HG02759 (cell line): ENCODE data around the gene MCOLN2.
"Not testable (repeated sequence)": the region's sequence is repeated elsewhere in the genome, so short reads cannot be mapped to it uniquely, and the experiment has no call there.

Source experiments
- ATAC-seq: cut with Tn5 transposase; IDR thresholded peaks from one replicate; pipeline ENCODE4 v1.9.1; 2021; ENCODE audit warnings: mild to moderate bottlenecking, moderate library complexity; ENCODE audit not compliant: unreplicated experiment

The MCOLN2 gene

DNA sequence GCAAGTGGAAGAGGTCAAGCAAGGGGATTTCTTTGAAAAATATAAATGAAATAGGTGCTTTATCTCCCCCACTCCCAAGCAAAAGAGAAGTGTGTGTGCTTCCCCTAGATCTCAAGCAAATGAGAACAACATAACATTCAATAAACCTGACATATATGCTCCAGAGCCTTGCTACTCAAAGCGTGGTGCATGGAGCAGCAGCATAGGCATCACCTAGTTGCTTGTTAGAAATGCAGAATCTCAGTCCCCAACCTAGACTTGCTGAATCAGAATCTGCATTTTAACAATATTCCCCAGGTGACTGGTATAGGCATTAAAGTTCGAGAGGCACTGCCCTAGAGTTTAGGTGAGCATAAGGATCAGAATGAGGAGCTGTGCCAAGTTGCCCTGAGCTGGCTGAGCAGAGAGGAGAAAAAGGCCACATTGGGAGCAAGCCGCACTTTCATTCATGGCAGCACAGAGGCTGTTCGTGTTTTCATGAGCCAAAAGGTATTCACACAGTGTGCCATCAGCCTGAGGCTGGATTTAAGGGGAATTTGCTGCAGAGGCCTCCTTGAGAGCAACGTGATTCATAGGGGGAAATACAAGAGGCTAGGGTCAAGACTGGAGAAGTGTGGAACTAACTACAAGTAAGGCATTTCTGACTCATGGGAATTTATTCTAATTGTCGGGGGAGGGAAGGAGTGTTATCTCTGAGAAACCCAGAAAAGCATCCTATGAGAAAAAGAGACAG, 89.7 kb downstream of the MCOLN2 start:
- no peak for ATAC-seq

DNA sequence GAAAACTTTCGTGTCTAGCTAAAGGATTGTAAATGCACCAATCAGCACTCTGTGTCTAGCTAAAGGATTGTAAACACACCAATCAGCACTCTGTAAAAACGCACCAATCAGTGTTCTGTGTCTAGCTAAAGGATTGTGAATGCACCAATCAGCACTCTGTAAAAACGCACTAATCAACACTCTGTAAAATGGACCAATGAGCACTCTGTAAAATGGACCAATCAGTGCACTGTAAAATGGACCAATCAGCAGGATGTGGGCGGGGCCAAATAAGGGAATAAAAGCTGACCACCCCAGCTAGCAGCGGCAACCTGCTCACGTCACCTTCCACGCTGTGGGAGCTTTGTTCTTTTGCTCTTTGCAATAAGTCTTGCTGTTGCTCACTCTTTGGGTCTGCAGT, 94.2 kb downstream of the MCOLN2 start:
- not testable (repeated sequence) for ATAC-seq

DNA sequence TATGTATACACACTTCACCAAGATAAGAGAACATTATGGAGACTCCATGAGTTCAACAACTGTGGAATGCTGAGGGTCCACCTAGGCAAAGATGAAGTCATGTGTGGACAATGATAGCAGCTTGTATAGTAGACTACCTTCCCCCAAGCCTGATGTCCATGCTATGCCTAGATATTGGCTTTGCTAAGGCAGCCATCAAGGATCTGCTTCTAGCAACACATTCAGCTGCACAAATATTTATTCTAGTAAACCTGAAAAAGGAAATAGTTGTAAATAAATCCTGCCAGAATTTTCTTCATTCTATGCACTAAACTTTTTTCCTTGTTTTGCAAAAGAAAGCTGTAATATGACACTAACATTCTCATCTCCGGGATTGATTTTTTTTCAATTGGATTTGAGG, 96.9 kb downstream of the MCOLN2 start:
- ATAC-seq = no peak

DNA sequence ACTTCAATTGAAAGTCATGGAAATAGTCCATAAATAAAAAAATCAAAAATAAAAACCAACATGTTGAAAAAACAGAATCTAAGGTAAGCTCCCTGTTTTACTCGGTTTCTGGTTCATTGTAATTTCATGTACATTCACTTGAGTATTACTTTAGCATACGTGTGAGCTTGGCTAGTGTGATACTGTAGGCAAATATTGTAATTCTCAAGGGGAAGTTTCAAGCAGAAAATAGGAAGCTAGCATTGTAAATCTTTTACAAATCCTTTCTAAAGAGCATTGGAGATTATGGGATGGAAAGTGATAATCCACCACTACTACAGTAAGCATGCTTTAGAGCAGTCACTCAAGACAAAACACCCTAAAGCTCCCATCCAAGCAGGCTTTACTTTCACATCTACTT, 100.6 kb downstream of the MCOLN2 start:
- ATAC-seq = no peak

DNA sequence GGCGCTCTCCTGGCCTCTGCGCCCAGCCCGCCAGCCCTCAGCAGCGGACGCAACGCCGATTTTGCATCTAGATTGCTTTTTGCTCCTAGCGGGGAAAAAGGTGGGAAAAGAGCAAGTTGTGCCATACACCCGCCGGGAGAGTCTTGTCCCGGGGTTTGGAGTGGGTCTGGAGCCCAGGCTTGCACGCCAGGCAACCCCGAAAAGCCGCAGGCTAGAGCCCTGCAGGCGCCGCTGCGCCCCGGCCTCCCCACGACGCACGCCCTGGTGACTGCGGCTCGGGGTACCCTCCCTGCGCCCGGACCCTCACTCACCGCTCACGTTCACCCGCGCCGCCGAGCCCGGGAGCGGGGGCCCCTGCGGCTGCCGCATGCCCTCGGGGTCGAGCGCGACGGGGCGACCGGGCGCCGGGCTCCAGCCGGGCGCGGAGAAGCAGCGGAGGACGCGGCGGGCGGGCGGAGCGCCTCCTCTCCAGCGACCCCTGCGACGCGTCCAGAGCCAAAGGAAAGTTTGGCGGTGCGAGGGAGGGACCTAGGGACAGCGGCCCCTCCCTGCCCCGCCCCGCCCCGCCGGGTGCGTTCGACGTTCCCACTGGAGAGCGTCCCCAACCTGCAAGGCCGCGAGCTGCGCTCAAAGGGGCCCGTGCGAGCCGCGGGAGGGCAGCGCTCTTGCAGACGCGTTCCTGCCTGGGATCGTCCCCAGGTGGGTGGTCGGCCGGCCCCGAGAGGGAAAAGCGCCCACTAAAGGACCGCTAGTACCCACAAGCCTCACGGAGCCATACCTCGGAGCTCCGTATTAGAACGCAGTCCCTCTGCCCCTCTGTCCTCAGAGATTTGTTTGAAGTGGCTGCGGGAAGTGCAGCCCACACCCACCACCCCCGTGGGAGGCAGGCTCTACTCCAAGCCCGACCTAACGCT, 104.0 kb downstream of the MCOLN2 start, which contains the start of gene LPAR3:
TSS of gene LPAR3 (minus strand) at position 502 of the 914 bp plus-strand sequence. CDS start 27,086 bp downstream, outside the sequence.
- no peak for ATAC-seq

DNA sequence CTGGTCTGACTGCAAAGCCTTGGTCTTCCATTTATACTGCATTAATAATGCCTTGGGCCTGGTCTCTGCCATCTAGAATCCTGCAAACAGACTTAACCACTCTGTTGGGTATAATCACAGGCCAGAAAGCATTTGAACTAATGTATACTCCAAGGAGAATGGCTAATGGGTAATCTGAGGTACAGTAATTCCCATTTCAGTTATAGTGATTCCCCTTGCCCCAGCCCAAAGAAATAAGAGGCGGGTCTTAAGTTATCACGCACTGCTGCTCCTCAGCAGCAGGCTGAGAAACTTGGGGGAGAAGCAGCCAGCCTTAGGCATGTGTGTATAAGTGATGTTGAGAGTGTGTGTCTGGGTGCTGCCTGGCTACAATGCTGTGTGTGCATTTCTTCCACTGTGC, 106.3 kb downstream of the MCOLN2 start:
- no peak for ATAC-seq

DNA sequence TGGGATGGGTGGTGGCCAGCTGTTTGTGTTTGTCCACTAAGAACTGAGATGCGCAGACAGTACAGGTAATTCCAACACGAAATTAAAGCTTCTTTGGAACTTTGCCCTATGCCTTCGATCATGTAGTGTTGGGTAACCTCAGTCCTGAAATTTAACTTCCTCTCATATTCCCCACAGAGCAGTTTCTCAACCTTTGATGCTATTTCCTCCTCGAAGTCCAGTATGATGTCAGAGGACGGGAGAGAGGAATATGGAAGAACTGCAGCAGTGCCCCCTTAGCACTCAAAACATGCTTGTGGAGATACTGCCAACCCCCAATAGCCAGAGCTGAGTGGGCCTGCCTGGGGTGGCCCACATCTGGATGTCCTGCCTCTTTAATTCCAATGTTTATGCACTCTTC, 107.5 kb downstream of the MCOLN2 start:
- no peak for ATAC-seq

DNA sequence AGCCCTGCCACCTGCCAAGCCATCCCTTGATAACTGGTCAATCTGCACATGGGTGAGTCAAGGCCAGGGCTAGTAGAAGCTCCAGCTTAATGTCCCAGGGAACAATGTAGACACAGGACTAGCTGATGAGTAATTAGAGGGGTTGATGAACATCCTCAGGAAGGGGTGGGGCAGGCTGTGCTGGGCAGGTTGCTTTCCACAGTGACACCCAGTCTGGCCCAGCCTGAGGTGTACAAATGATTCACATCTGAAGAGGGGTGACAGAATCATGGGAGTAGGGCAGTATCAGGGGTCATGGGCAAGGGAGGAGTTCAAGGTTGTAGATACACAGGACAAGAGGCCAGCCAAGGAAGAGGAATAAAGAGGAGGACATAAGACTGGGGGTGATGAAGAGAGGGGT, 108.2 kb downstream of the MCOLN2 start:
- ATAC-seq = no peak

DNA sequence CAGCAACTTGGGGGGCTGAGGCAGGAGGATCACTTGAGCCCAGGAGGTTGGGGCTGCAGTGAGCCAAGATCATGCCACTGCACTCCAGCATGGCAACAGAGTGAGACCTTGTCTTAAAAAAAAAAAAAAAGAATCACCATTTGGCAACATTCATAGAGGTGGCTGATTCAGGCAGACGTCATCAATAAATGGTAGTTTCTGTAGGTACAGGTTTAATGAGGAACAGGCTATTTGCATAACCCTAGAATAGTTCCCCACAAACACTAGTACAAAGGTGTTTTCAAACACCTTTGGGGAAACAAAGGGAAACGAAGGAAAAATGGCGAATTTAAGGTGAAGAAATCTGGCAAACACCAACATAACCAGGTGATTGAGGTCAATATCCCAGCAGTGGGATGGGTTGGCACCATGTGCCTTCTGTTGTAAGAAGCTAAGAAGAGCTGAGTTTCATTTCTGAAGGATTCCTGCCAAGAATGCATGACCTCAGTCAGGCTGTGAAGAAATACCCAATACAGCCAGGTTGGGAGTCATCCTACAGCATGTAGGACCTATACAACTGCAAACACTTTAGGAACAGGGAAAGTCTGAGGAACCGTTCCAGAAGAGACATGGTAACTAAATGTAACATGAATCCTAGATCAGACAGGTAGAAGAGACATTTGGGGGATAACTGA, 109.5 kb downstream of the MCOLN2 start:
- no peak for ATAC-seq

DNA sequence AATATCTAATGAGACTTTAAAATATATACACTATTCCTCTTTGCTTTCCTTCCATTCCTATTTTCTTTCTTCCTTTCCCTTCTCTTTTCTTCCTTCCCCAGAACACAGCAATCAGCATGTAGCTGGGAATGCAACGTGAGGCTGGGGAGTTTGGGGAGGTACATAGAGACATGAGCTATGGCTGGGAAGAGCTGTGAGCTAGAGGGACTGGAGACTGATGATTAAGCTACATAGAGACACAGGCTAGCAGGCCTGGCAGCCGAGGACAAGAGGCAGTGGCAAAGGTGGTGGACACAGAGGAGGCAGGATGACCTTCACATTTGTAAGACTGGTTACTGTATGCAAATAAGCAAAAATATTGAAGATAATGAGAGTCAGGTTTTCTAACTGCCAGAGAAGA, 111.4 kb downstream of the MCOLN2 start:
- no peak for ATAC-seq

DNA sequence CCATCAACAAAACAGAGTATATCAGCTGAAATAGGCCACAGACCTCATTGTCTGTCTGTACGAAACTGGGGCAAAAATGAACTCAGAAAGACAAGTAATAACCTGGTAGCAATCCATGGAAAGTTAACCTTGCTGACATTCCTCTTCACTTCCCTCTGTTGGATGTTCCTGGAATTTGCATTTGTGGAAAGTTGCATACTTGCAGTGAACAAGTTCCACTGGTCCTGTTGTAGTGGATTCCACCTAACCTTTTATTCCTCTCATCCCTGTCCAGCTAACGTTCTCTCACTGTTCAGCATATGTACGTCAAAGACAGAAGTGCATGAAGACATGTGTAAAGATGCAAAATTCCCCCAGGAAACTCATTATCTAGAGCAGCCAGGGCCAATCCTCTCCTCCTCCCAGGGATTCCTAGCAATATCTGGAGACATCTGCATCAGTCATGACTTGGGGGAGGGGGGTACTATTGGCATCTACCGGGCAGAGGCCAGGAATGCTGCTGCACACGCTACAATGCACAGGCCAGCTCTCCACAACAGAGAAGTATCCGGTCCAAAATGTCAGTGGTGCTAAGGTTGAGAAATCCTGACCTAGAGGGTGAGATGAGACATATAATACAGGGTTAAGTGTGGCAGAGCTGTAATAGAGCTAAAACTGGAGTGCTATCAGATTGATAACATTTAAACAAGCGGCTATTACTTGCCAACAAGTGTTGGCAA, 112.1 kb downstream of the MCOLN2 start:
- no peak for ATAC-seq

DNA sequence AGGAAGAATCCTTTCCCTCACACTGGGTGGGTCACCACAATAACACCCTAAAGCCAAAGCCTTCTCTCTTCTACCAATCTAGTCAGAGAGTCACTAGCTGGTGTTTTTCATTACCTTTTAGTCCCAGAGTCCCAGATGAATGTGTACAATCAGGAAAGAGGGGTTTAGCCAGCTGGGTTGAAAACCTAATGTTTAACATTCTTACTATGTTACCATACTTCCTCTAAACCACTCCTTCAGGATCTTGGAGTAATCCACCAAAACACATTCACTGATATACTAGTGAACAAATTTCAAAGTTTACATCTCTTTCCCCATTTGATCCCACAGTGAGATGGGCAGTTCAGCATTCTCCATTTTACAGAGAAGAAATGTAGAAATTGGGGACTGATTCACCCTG, 113.6 kb downstream of the MCOLN2 start:
- no peak for ATAC-seq

DNA sequence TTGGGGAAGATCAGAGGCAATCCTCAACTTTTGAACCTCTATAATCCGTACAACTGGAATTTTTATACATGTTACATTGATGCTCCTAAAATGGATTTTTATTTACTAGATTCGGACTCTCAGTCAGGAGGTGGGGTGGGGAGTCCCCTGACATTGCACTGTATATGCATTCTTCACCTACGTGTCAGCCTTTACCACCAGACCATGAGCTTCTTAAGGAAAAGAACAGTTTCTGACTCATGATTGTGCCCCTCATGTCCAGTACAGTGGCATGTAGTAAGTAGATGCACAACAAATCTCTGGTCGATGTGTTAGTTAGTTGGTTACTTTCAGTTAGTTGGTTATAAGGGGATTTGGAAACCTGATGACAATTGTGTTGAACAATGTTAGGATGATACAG, 119.3 kb downstream of the MCOLN2 start:
- ATAC-seq = no peak

DNA sequence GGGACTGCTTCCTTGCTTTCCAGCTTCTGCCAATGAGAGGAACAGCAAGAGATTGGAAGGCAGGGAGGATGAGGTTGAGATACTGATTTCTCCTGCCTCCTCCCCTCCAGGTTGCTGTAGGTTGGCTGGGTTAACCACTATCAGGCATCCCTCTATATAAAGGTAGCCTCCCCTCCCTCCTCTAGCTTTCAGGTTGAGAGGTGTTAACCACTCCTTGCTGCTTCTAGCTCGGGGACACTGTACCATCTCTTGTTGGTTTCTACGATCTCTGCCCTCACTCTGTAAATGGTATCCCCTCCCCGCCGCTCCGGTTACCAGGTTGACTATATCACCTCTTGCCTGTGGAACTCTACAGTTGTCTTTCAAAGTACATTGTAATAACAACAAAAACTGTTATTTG, 120.6 kb downstream of the MCOLN2 start:
- ATAC-seq = no peak
